Activated naive CD8-positive, alpha-beta T cell treated with anti-CD3 and anti-CD28 coated beads, Interleukin-2, amount 50 U/mL, for 24 hours (primary cell): Measurements from ENCODE around the gene DPP4.
"Not testable (repeated sequence)": the region's sequence is repeated elsewhere in the genome, so short reads cannot be mapped to it uniquely, and the experiment has no call there.

ENCODE experiments used
- ATAC-seq: fragments of 150-1000 bp; cut with Tn5 transposase; one replicate; pipeline ENCODE4 v1.10.0; 2021
- DNase-seq: peaks from one replicate; pipeline ENCODE4 v3.0.0; 2021
- H3K27ac Mint-ChIP-seq: one replicate; pipeline ENCODE4 v1.8.0; 2021; ENCODE audit warnings: mild to moderate bottlenecking, mixed read lengths
- H3K27me3 Mint-ChIP-seq: one replicate; pipeline ENCODE4 v1.8.0; 2021; ENCODE audit warnings: mixed read lengths
- H3K36me3 Mint-ChIP-seq: one replicate; pipeline ENCODE4 v1.8.0; 2021; ENCODE audit warnings: low read depth, mixed read lengths
- H3K4me1 Mint-ChIP-seq: one replicate; pipeline ENCODE4 v1.8.0; 2021; ENCODE audit warnings: mixed read lengths
- H3K4me3 Mint-ChIP-seq: one replicate; pipeline ENCODE4 v1.8.0; 2021; ENCODE audit warnings: mild to moderate bottlenecking, moderate library complexity, mixed read lengths
- H3K9me3 Mint-ChIP-seq: one replicate; pipeline ENCODE4 v1.8.0; 2021; ENCODE audit warnings: mixed read lengths

Gene DPP4

DNA sequence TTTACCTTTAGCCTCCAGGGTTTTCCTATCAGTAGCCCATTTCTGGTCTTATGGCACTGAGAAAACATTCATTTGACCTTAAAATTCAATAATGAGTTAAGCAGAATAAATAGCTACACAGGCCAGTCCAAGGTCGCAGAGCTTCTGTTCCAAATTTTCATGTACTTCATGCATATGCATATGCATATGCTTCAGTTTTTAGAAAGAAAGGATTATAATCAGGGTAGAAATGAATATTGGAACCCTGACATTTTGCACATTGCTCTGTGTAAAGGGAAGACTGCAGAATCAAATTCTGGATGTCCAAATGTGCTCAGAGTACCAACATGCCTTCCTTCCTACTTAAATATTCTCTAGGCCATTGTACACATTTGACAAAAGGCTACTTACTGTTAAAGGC is 104.9 kb downstream of the DPP4 start:
- Mint-ChIP-seq H3K27me3 (no peaks in the 10 kb centered on the region), H3K27ac (no peak overlapping the region), H3K4me1 (peaks cover 44% of the 10 kb centered on the region), H3K4me3 (no peak overlapping the region), H3K36me3 (peaks cover under 1% of the 10 kb centered on the region), H3K9me3 (peaks cover 2% of the 10 kb centered on the region)
- DNase-seq, result no peak
- no peak for ATAC-seq

DNA sequence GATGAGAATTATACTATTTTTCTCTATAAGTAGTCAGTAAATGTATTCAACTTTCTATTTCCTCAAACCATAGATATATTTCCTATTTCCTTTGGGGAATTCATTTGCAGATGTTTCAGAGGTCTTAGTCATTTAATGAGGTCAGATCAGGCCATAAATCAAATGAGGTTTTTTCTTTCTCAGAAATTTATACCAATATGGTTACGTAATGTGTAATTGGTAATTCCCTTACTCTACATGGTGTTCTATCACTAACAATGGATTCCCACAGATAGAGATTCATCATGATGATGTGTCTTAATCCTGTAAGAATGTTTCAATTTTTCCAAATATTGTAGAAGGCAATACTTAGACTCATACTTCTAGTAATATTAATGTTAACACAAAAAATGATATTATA is 108.0 kb downstream of the DPP4 start:
- ATAC-seq (peak; percentile 88), DNase-seq (no peak)
- peak overlapping the region; percentile 46 for H3K27ac Mint-ChIP-seq
- peaks cover 40% of the 10 kb centered on the region for H3K4me1 Mint-ChIP-seq
- no peaks in the 10 kb centered on the region for H3K27me3 Mint-ChIP-seq
- no peak overlapping the region for H3K4me3 Mint-ChIP-seq
- peaks cover 9% of the 10 kb centered on the region for H3K9me3 Mint-ChIP-seq
- peaks cover 8% of the 10 kb centered on the region for H3K36me3 Mint-ChIP-seq

DNA sequence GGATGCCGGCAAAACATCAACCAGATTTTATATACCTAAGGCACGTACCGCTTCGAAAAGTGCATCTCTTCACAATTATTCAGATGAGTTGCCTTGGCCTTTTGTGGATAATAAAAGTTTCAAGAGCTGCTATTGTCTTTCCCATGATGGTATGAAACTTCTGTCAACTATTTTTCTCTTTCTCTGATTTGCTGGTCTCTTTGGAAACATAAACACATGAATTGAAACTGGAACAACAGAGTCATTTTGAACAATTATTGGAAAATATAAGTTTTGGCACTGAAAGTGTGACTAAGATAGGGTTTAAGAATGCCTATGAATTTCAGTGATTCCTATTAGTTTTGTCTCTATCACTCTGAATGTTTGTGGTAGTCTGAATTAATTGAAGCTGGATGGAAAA is 109.9 kb downstream of the DPP4 start:
- peaks cover 43% of the 10 kb centered on the region for H3K4me1 Mint-ChIP-seq
- peaks cover 9% of the 10 kb centered on the region for H3K36me3 Mint-ChIP-seq
- ATAC-seq, result peak; percentile 68
- peak overlapping the region; percentile 83 for H3K27ac Mint-ChIP-seq
- H3K9me3 Mint-ChIP-seq, result peaks cover 9% of the 10 kb centered on the region
- no peak for DNase-seq
- no peaks in the 10 kb centered on the region for H3K27me3 Mint-ChIP-seq
- peak overlapping the region; percentile 20 for H3K4me3 Mint-ChIP-seq

DNA sequence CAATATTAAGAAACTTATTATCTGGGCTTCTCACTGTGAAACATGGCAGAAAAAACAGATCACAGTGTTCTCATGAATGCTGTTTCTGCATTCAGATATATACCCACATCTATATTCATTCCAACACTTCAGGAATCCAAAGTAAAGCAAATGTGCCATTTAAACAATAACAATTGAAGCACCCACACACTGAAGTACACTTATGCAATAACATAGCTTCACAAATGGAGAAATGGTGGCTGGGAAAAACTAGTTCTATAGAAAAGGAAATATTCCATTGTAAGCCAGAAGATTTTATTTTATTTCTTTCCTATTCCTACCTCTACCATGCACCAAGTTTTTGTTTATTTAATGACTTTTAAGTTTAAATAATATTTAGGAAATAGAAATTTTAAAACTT is 111.9 kb downstream of the DPP4 start:
- ATAC-seq, result no peak
- Mint-ChIP-seq H3K27ac (no peak overlapping the region), H3K4me3 (no peak overlapping the region), H3K27me3 (no peaks in the 10 kb centered on the region), H3K36me3 (peaks cover 9% of the 10 kb centered on the region), H3K9me3 (peaks cover 9% of the 10 kb centered on the region), H3K4me1 (peaks cover 46% of the 10 kb centered on the region)
- DNase-seq, result no peak

DNA sequence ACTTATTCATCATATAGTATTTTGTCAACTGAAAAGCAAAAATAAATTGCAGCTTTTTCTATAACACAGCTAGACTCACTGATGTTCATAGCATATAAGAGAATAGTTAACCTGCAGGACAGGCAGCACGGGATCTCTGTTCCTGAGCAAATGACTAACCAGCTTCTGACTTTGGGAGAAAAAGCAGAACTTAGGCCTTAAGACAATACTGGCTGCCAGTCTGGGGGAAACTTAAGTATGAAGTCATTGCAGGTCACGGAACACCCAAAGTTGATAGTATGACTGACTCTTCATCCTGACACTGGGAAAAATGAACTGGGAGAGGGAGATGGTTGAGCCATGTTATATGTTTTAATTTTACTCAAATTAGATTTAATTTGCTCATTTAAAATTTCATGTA is 113.0 kb downstream of the DPP4 start:
- peaks cover 9% of the 10 kb centered on the region for H3K36me3 Mint-ChIP-seq
- H3K27me3 Mint-ChIP-seq, result no peaks in the 10 kb centered on the region
- peaks cover 46% of the 10 kb centered on the region for H3K4me1 Mint-ChIP-seq
- peaks cover 9% of the 10 kb centered on the region for H3K9me3 Mint-ChIP-seq
- ATAC-seq (no peak), DNase-seq (no peak)
- H3K27ac Mint-ChIP-seq, result peak overlapping the region; percentile 21
- H3K4me3 Mint-ChIP-seq, result no peak overlapping the region

DNA sequence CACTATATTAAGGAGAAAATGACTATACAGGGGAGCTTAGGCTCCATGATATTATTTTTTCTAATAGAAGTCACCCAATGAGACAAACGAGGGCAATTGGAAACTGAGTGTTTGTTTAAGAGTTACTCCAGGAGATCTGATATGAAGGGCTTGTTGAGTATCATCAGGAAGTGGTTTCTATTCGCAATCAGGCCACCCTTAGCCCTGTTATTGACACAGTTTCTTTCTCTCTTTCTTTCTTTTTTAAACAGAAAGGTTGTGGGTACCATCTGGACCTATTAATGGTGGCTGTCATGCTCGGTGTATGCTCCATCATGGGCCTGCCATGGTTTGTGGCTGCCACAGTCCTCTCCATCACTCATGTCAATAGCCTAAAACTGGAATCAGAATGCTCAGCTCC is 117.3 kb downstream of the DPP4 start:
- Mint-ChIP-seq H3K27ac (no peak overlapping the region), H3K9me3 (no peaks in the 10 kb centered on the region), H3K4me3 (peak overlapping the region; percentile 22), H3K36me3 (peaks cover 1% of the 10 kb centered on the region), H3K27me3 (no peaks in the 10 kb centered on the region), H3K4me1 (peaks cover 59% of the 10 kb centered on the region)
- ATAC-seq (peak; percentile 30), DNase-seq (no peak)

DNA sequence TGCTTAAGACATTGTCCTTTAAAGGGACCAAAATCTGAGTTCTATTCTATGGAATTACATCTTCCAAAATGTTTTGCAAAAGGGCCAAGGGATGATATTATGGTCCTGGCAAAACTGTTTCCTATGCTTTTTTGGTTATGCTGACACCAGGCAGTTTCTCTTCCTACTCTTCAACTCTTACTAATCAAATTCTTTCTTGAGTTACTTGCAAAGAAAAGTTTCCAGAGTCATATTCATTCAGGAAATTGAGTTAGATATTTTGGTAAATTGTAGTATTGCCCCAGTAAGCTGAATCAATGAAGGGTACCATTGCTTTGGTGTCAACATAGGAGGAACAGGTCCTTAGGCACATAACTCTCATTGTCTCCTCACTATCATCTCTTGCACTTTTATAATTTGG is 118.8 kb downstream of the DPP4 start:
- H3K27me3 Mint-ChIP-seq, result no peaks in the 10 kb centered on the region
- H3K27ac Mint-ChIP-seq, result peak overlapping the region; percentile 61
- peaks cover 1% of the 10 kb centered on the region for H3K36me3 Mint-ChIP-seq
- ATAC-seq (no peak), DNase-seq (no peak)
- peaks cover 63% of the 10 kb centered on the region for H3K4me1 Mint-ChIP-seq
- no peaks in the 10 kb centered on the region for H3K9me3 Mint-ChIP-seq
- no peak overlapping the region for H3K4me3 Mint-ChIP-seq

DNA sequence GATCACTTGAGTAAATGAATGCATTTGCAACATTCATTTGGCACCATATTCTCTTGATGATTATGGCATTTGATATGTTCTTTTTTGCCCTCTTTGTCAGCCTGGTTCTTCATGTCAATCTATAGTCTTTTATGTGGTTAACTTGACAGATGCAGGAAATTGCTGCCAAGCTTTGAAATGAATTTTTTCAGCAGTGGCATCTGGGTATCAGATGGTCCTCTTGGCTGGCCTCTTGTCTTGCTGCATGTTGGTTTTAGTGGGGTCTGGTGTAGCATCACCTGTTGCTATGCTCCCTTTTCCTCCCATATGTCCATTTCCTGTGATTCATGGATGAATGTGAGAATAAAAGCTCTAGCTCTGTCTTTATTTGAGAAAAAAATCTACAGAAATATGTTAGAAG is 119.9 kb downstream of the DPP4 start:
- Mint-ChIP-seq H3K27ac (peak overlapping the region; percentile 75), H3K27me3 (no peaks in the 10 kb centered on the region), H3K9me3 (no peaks in the 10 kb centered on the region), H3K4me1 (peaks cover 60% of the 10 kb centered on the region), H3K36me3 (no peaks in the 10 kb centered on the region), H3K4me3 (no peak overlapping the region)
- ATAC-seq (peak; percentile 29), DNase-seq (no peak)

DNA sequence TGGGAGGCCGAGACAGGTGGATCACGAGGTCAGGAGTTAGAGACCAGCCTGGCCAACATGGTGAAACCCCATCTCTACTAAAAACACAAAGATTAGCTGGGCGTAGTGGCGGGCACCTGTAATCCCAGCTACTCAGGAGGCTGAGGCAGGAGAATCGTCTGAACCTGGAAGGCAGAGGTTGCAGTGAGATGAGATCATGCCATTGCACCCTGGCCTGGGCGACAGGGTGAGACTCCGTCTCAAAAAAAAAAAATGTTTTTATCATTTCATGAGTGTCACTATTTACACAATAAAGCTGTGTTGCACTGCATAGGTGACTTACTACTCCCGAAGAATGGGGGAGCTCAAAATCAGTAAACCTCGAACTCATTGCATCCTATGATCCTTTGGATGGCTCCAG is 120.6 kb downstream of the DPP4 start:
- not testable (repeated sequence) for H3K9me3 Mint-ChIP-seq, H3K36me3 Mint-ChIP-seq, H3K27me3 Mint-ChIP-seq, ATAC-seq, DNase-seq
- Mint-ChIP-seq H3K4me3 (peak overlapping the region; percentile 9), H3K27ac (peak overlapping the region; percentile 75), H3K4me1 (peaks cover 59% of the 10 kb centered on the region)

DNA sequence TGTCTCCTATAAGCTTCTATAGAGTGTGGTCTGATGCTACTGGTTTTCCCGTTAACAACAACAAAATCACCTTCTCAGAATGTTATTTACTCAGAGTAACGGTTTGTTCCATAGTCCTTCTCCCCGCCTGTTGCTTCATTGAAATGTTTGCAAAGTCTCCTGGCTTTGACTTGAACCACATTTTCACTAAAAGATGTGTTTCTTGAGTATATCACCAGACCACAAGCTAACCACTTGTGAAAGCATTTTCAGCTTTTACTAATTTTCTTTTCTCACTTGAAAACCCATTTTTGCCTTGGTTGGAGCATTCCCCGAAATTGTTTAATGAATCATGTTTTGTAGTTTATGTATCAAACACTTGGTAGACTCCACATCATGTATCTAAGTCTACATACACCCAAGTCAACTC is 121.2 kb downstream of the DPP4 start:
- peak overlapping the region; percentile 9 for H3K4me3 Mint-ChIP-seq
- H3K27me3 Mint-ChIP-seq, result no peaks in the 10 kb centered on the region
- H3K4me1 Mint-ChIP-seq, result peaks cover 60% of the 10 kb centered on the region
- DNase-seq, result no peak
- H3K9me3 Mint-ChIP-seq, result no peaks in the 10 kb centered on the region
- no peaks in the 10 kb centered on the region for H3K36me3 Mint-ChIP-seq
- peak; percentile 79 for ATAC-seq
- H3K27ac Mint-ChIP-seq, result peak overlapping the region; percentile 75

DNA sequence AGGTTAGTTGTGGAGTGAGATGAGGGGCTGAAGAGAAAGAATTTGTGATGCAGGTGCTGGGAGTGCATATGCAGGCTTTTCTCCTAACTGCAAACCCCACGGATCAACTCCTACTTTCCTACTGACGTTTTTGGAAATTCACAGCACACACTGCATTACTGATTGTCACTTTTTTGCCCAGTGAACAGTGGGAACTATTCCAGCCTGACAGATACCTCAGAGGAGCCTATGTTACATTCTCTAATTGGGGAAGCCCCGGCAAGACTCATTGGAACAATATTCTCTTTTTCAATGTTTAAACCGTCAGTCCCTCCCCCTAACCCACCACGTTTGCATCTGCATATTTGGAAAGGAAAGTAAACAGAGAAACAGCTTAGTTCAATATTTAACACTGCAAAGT is 126.2 kb downstream of the DPP4 start:
- no peaks in the 10 kb centered on the region for H3K9me3 Mint-ChIP-seq
- DNase-seq, result no peak
- peaks cover 21% of the 10 kb centered on the region for H3K4me1 Mint-ChIP-seq
- no peak for ATAC-seq
- H3K27me3 Mint-ChIP-seq, result no peaks in the 10 kb centered on the region
- H3K4me3 Mint-ChIP-seq, result no peak overlapping the region
- no peaks in the 10 kb centered on the region for H3K36me3 Mint-ChIP-seq
- peak overlapping the region; percentile 25 for H3K27ac Mint-ChIP-seq

DNA sequence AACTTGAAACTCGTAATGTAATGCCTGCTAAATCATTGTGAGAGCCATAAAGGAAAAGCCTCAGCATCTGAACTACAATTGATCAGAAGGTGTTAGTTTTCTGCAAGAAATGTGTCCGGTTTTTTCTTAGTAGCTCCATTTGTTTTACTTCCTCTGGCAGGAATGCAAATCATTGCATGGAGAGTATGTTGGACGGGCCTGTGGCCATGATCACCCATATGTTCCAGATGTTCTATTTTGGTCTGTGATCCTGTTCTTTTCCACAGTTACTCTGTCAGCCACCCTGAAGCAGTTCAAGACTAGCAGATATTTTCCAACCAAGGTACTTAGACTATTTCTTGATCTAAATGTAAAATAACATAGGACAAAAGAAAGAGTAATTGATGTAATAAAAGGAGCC is 126.6 kb downstream of the DPP4 start:
- DNase-seq (no peak), ATAC-seq (no peak)
- Mint-ChIP-seq H3K36me3 (no peaks in the 10 kb centered on the region), H3K27ac (no peak overlapping the region), H3K4me3 (no peak overlapping the region), H3K9me3 (no peaks in the 10 kb centered on the region), H3K4me1 (peaks cover 17% of the 10 kb centered on the region), H3K27me3 (no peaks in the 10 kb centered on the region)

DNA sequence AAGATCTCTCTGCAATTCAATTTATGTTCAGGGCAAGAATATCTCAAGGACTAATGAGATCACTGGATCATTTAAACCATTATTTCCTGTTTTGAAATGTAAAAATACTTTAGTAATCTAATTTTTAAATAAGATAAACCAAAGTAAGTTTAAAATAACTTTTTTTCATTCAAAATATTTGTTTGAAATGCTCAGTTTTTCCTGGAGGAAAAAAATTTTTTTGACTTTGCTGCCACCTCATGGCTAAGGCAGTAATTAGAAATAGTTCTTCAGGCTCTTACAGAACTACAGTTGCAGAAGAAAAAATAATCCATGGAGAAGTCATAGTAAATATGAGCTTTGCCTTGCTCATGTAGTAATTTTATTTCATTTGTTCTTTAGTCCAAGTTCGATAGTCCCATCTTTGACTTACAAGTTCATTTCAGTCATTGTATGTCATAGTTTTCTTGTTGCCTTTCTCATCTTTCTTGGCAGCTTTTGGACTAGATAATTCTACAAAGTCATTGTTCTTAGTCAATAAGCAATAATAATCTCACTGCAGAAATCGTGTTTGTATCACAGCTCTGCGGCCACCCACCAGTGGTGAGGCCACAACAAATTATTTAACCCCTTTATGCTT is 127.4 kb downstream of the DPP4 start:
- ATAC-seq, result no peak

DNA sequence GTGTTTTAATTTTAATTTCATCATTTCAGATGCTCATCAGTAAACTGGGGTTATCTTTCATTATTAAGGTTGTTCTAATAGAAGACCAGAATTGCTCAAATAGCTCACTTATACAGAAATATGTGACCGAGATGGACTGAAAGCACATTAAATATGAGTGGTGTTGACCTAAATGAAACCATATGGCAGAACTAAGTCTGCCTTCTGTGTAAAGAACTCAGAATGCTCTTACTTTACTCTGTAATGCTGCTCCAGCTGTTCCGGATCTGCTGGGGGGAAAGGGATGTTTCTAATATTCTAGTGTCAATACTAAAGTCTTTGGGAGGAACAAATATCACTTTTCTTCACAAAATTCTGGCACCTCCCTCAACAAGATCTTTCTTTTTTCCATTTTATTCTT is 131.0 kb downstream of the DPP4 start:
- H3K27me3 Mint-ChIP-seq, result no peaks in the 10 kb centered on the region
- no peak overlapping the region for H3K27ac Mint-ChIP-seq
- no peak for DNase-seq
- H3K4me3 Mint-ChIP-seq, result no peak overlapping the region
- H3K4me1 Mint-ChIP-seq, result peaks cover 4% of the 10 kb centered on the region
- H3K36me3 Mint-ChIP-seq, result no peaks in the 10 kb centered on the region
- no peaks in the 10 kb centered on the region for H3K9me3 Mint-ChIP-seq
- ATAC-seq, result no peak

More for the DNA sequence above, 127.4 kb downstream of the DPP4 start:
- H3K4me1 Mint-ChIP-seq, result peaks cover 12% of the 10 kb centered on the region
- H3K27me3 Mint-ChIP-seq, result no peaks in the 10 kb centered on the region
- no peaks in the 10 kb centered on the region for H3K9me3 Mint-ChIP-seq
- H3K36me3 Mint-ChIP-seq, result no peaks in the 10 kb centered on the region
- DNase-seq, result no peak
- H3K27ac Mint-ChIP-seq, result no peak overlapping the region
- H3K4me3 Mint-ChIP-seq, result no peak overlapping the region
